Effector CD4-positive, alpha-beta T cell (primary cell): ENCODE data around the gene CYP4F12.
"Not testable (repeated sequence)": the region's sequence is repeated elsewhere in the genome, so short reads cannot be mapped to it uniquely, and the experiment has no call there.

ENCODE experiments used
- DNase-seq: peaks from one replicate; pipeline ENCODE4 v3.0.0-alpha.2; 2020

The CYP4F12 gene

DNA sequence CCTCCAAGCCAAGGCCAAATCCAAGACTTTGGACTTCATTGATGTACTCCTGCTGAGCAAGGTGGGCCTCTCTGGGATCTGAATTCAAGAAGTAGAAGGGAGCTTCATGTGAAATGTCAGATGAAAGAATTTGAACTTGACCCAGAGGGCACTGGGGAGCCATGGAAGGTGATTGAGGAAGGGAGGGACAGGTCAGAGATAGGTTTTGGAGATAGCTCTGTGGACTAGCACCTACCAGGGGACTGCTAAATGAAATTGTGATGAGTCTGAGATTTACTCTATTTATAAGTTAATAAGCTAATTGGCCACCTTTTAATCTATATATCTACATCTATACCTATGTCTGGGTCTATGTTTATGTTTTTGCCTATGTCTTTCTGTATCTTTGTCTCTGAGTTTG lies 22.8 kb upstream of the CYP4F12 start:
- not testable (repeated sequence) for DNase-seq

- no peak for DNase-seq
Measured at GRCh38 chr19:15651791-15652190, 21.1 kb upstream of the CYP4F12 start.

- no peak for DNase-seq
Measured at GRCh38 chr19:15652559-15653278, 20.2 kb upstream of the CYP4F12 start.

GRCh38 chr19:15656467-15656866 lies 16.4 kb upstream of the CYP4F12 start:
- no peak for DNase-seq

DNA sequence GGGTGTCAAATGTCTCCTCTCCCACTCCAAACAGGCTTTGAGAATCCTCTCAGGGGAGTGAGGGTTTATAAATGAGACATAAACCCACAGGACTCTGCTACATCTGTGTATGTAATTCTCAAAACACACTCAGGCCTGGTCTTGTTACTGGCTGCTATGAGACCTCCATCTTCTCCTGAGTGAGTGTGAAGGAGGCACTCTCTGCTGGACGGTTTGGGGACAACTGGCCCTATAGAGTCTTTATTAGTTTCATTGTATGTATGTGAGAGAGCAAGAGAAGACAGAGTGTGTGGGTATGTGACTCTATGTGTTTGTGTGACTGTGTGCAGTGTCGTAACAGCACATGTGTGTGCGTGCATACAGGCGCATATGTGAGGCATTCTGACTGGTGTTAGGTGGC lies 9.6 kb upstream of the CYP4F12 start:
- DNase-seq: no peak

DNA sequence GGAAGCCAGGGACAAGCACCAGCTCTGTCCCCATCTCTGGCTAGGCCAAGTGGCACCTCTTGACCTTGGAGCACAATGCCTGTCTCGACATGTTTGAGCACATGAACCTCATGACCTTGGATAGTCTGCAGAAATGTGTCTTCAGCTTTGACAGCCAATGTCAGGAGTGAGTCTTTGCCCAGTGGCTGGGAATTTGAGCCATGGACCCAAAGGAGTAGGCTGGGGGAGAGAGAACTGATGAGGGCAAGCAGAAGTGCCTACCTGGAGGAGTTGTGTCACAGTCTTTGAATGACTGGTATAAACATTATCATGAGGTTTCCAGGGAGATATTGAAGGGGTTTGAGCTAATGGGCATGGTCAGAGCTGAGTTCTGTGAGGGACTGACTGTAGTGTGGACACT lies 6.7 kb upstream of the CYP4F12 start:
- no peak for DNase-seq

DNA sequence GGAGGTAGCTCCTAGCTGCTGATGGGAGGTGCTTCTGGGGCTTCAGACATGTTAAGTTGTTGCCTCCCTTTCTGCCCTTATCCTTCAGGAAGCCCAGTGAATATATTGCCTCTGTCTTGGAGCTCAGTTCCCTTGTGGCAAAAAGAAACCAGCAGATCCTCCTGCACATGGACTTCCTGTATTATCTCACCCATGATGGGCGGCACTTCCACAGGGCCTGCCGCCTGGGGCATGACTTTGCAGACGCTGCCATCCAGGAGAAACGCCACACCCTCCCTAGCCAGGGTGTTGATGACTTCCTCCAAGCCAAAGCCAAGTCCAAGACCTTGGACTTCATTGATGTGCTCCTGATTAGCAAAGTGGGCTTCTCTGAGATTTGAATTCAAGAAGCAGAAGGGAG lies 6.0 kb upstream of the CYP4F12 start:
- no peak for DNase-seq

DNA sequence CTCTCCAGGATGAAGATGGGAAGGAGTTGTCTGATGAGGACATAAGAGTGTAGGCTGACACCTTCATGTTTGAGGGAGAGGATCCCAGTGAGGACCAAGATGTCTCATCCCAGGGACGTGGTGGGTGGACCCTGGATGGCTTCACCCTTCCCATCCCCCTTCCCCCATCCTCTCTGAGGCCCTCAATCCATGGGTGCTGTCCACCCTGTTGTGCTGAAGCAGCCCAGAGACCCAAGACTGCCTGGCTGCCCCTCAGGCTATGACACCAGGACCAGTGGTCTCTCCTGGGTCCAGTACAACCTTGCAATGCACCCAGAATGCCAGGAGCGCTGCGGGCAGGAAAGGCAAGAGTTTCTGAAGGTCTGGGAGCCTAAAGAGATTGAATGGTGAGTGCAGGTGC lies 3.4 kb upstream of the CYP4F12 start:
- DNase-seq: no peak

DNA sequence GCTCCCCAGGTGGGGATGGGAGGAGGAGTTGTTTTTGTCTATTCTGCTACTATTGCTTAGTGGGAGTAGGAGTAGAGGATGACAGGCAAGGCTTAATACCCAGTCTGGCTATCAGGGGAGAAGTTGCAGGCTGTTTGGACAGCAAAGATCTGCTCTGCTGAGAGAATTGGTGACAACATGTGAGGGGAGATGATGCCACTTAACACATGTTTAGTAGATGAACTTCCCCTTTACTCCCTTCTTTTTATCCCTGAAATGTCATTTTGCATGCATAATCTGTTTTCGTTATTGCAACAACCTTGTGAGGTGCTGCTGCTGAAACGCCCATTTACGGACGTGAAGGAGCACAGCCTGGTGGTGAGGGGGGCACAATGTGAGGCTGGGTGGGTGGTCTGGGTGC lies 3.0 kb upstream of the CYP4F12 start:
- no peak for DNase-seq

- no peak for DNase-seq
Measured at GRCh38 chr19:15671237-15671821, 1.6 kb upstream of the CYP4F12 start.

DNA sequence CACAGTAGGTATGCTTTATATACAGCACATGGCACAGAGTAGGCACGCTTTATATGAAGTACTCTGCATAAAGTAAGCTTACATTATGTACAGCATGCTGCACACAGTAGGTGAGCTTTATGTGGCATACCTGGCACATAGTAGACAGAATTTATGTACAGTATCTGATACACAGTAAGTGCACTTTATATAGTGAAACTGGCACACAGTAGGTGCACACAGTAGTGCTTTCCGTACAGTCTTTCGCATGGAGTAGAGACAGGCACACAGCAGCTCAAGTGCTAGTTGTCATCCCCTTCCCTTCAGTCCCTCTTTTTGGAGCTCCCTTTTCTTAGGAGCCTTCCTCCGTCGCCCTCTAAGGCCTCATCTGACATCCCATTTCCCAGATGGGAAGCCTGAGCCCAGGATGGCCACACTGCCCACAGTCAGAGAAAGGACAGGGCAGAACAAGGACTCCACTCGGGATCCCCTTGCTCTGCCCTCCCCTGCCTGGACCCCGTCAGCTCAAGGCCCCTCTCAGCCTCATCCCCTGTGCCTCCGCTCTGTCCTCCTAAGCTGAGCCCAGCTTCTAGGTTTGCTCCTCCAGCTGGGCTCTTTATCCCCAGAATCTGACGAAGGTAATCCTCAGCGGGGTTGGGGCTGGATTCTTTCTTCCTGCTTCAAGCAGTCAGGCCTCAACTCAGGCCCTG lies 852 bp upstream of the CYP4F12 start:
- no peak for DNase-seq

DNA sequence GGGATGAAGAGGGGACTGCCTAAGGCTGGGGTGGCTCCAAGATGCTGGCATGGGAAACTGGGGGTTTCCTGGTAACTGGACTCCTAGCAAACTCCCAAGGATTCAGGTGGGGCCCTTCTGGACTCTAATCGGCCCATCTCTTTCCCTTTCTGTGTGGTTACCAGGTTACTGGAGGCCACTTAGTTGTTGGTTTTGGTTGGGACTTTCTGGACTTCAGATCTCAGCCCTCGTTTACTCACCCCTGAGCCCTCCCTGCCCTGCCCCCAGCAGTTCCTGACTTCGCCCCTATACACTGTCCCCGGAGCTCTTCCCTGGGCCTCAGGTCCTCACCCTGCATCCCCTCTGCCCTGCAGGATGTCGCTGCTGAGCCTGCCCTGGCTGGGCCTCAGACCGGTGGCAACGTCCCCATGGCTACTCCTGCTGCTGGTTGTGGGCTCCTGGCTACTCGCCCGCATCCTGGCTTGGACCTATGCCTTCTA lies 328 bp downstream of the CYP4F12 start:
- DNase-seq: no peak

DNA sequence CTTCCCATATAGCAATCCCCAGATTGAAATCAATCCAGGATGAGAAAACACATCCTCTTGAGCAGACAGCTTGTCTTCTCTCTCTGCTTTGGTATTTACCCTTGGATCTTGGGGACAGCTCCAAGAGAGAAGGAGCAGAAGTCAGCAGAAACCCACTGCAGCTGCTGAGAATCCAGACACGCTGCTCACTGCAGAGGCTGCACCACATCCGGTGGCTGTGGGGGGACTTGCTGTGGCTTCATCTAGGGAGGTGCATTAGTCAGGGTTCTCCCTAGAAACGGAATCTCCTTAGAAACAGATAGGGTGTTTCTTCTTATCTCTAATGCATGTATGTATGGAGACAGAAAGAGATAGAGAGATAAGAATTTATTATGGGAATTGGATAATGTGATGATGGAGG lies 2.7 kb downstream of the CYP4F12 start:
- no peak for DNase-seq

DNA sequence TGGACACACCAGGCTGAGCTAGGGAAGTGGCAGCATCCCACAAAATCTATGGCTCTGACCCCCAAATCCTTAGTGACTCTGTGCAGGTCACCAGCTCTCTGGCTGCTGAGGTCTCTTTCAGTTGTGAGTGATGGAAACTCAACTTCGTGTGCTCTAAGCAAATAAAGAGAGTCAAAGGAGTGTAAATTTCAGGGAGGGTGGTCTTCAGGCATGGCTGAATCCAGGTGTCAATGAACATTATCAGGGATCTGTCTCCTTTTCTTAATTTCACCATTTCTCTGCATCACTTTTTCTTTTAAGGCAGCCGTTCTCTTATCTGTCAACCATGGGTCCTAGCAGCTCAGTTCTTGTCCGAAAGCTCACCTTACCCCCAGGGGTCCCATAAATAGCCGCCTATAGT lies 6.2 kb downstream of the CYP4F12 start:
- no peak for DNase-seq

DNA sequence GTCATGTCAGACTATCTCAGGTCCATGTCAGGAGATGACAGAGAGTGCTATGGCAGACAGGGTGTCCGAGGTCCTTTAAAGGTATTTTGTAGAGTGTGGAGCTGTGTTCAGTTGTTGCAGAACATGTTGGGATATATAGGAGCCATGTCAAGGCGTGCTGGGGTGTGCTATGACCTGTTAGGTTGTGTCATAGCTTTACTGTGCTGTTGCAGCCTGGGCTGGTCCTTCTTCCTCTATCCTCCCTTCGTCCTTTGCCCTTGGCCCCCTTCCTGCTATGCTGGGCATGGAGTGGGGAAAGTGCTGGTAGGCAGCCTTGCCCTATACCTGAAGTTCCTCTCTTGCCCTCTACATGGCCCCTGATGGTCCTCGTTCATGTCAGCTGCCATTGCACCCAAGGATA lies 7.0 kb downstream of the CYP4F12 start:
- not testable (repeated sequence) for DNase-seq

DNA sequence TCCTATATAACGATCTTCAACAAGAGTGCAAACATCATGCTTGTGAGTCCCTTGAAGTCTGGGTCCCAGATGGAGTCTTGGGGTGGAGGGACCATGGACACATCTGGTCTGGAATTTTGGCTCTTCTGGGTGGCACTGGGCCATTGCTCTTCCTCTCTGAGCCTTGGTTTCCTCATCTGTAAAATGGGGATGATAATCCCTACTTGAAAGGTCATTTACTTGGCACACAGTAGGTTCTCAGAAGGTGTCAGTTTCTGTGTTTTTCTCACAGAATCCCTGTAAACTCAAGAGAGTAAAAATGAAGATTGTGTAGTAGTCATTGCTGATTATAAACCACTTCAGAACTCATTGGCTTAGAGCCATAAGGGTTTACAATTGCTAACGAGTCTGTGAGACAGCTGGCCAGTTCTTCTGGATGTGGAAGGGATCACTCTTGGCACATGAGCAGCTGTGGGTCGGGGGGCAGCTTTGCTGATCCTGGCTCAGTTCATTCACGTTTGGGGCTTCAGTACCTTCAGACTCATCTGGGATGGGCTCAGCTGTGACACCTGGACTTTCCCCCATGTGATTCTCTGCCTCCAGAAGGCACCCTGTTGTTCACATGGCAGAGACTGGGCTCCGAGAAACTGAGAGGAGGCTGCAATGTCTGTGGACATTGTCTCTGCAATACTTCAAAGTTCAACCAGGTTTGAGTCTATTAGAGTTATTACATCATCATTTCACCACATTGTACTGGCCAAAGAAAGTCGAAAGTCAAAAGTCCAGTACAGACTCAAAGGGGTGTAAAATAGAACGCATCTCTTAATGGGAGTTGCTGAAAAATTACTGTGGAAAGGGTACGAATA lies 7.8 kb downstream of the CYP4F12 start:
- no peak for DNase-seq

DNA sequence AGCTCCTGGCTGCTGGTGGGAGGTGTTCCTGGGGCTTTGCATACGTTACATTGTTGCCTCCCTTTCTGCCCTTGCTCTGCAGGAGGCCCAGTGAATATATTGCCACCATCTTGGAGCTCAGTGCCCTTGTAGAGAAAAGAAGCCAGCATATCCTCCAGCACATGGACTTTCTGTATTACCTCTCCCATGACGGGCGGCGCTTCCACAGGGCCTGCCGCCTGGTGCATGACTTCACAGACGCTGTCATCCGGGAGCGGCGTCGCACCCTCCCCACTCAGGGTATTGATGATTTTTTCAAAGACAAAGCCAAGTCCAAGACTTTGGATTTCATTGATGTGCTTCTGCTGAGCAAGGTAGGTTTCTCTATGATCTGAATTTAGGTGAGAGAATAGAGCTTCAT lies 10.5 kb downstream of the CYP4F12 start:
- DNase-seq: no peak

DNA sequence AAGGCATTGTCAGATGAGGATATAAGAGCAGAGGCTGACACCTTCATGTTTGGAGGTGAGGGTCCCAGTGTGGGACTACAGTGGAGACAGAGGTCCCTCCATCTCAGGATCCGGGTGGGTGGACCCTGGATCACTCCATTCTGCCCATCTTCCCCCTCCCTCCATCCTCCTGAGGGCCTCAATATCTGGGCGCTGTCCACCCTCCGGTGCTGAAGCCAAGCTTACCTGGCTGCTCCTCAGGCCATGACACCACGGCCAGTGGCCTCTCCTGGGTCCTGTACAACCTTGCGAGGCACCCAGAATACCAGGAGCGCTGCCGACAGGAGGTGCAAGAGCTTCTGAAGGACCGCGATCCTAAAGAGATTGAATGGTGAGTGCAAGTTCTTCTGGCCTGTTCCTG lies 11.9 kb downstream of the CYP4F12 start:
- no peak for DNase-seq

- no peak for DNase-seq
Measured at GRCh38 chr19:15696654-15697194, 23.8 kb downstream of the CYP4F12 start.

DNA sequence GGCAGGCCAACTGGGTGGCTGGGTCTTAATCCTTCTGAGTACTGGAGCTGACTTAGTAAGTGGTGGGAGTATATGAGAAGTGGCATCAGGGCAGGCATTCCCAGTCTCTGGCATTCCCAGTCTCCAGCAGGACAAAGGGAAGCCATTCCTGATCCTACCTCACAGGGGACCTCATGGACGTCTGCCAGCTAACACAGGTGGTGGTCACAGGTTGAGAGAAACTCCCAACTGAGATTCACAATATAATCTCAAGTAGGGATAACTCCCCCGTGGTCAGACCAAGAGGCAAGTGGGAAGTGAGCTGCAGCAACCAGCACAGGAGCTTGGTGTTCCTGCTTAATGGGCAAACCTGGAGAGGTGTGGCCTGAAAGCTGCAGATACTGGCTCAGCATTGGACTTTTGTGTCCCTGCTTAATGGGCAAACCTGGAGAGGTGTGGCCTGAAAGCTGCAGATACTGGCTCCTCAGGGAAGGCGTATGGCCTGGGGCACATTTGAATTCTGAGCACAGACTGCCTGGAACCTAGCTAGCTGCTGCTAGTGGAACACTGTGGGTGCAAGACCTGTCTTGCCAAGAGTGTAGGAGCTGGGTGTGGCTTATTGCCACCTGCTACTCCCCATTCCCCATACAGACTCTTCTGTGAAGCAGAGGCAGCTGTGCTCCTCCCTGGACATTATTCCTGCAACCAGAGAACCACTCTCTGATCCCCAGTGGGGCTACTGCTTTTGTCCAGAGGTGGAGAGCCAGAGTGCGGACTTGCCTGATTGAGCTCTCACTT lies 29.1 kb downstream of the CYP4F12 start:
- no peak for DNase-seq

- DNase-seq: no peak
Measured at GRCh38 chr19:15702534-15702930, 29.6 kb downstream of the CYP4F12 start.

- no peak for DNase-seq
Measured at GRCh38 chr19:15714638-15715037, 41.8 kb downstream of the CYP4F12 start.
